ENCODE results near the gene ANKIB1.

- no peak for TF ChIP-seq ZNF274 (IDR thresholded peaks at IDR 0.05; ENCODE audit: low read depth, low read length)
- no peak for TF ChIP-seq YY1 (IDR thresholded peaks at IDR 0.05; ENCODE audit: insufficient read depth, insufficient read length)
- TF ChIP-seq SUZ12 (IDR thresholded peaks at IDR 0.05; ENCODE audit: extremely low read depth, insufficient read depth, insufficient read length) = no peak
These were observed at the start of gene ANKIB1, which contains the start of gene KRIT1 for GRCh38 chr7:92245487-92246359.

Measured in NT2/D1 (cell line).